DMS53 treated with DMSO at 0.1 percent for 48 hours (cell line): Measurements from ENCODE around the gene PSMD13.
"Not testable (repeated sequence)": the region's sequence is repeated elsewhere in the genome, so short reads cannot be mapped to it uniquely, and the experiment has no call there.

Experiments
- DNase-seq: peaks from one replicate; lab custom pipeline; 2025; ENCODE audit not compliant: unreplicated experiment; lab: John Stamatoyannopoulos, UW

Gene PSMD13

DNA sequence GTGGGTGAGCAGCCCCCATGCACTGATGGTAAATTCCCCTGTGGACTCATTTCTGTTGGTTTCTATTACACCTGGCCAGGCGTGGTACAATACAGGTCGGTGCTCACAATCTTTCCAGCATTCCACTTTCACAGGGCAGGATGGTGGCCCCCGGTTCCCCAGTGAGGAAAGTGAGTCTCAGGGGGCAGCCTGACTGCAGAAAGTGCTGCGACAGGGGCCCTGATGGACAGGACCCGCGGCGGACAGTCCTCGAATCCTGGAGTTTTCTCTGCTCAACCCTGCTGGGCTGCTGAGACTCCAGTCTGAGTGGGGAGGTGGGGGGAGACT is 49.1 kb downstream of the PSMD13 start:
- no peak for DNase-seq

- DNase-seq = not testable (repeated sequence)
These were observed 50.4 kb downstream of the PSMD13 start for GRCh38 chr11:286977-287820.

- no peak for DNase-seq
These were observed 51.2 kb downstream of the PSMD13 start for GRCh38 chr11:287821-288477.

DNA sequence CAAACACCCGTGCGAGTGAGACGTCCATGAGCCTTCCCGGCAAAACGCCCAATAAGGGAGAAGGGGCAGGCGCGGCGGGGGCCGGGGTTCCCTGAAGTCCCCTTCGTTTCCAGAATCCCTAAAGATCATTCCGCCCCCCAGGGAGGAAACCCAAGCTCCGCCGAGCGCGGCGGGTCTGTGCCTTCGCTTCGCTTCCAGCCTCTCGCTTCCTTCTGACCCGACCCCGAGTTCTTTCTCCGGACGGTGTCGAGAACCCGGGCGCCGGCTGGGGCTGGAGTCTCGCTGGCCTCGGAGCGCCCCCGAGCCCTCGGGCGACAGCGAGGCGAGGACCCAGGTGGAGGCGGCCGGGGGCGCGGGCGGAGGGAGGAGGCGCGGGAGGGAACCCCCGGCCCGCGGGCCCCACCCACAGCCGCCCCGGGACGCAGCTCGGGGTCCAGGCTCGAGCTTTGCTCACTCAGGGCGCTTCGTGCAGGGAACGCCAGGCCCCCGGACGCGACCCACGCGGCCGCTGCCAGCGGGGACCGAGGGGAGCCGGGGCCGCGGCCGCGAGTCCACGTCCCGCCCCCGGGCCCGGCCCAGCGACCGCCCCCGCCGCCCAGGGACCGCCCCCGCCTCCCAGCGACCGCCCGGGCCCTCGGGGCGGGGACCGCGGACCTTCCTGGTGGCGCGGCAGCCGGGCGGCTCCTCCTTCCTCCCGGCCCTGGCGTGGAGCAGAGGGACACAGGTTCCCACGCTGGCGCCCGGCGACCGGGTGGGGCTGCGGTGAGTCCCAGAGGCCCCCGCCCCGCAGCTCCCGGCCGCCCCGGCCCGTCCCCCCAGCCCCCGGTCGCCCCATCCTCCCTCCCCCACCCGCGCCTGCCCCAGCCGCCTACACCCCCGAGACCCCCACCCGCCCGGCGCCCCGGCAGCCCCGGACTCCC is 52.0 kb downstream of the PSMD13 start, which contains the start of gene PGGHG:
PGGHG (plus strand) TSS at position 649 of the 920 bp plus-strand sequence. CDS start 691 bp downstream, outside the sequence.
- peak; percentile 45 for DNase-seq

- DNase-seq = no peak
These were observed 52.6 kb downstream of the PSMD13 start for GRCh38 chr11:289398-289711.

DNA sequence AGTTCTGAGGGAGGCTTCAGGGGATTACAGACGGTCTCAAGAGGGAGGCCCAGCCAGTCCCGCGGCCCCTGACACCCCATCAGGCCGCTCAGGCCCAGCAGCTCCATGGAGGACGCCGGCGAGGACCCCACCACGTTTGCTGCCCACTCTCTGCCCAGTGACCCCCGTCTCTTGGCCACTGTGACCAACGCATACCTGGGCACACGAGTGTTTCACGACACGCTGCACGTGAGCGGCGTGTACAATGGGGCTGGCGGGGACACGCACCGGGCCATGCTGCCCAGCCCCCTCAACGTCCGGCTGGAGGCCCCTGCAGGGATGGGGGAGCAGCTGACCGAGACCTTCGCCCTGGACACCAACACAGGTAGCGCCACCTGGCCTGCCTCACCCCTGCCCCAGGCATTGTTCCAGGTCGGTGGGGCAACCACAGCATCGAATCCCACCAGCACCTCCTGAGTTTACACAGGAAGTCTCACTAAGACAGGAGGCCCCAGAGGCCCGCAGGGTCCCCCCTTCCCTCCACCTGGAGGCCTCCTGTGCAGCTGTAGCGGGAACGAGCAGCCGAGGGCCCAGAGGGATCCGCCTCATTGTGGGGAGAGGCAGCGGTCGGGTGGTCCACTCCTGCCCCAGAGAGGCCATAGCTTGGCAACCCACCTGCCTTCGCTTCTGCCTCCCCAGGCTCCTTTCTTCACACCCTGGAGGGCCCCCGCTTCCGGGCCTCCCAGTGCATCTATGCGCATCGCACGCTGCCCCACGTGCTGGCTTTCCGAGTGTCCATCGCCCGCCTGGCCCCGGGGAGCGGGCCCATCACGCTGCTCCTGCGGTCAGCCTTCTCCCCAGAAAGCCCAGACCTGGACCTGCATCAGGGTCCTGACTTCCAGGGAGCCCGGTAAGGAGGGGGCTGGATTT is 53.2 kb downstream of the PSMD13 start:
- no peak for DNase-seq

DNA sequence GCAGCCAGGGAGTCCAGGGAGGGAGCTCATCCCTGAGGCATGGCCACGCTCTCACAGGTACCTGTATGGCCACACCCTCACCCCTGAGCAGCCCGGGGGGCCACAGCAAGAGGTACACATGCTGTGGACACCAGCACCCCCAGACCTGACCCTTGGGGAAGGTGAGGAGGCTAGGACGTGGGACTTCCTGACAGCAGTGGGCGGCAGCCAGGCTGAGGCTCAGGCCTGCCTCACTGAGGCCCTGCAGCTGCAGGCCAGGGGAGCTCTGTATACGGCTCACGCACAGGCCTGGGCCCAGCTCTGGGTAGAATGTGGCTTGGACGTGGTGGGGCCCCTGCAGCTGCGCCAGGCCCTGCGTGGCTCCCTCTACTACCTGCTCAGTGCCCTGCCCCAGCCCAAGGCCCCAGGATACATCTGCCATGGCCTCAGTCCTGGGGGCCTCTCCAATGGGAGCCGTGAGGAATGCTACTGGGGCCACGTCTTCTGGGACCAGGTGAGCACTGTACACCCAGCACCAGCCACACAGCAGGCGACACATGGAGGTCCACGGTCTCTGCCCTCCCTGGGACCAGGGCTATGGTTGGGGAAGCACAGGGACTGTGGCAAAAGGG is 54.0 kb downstream of the PSMD13 start:
- DNase-seq = no peak

GRCh38 chr11:291281-292210 is 54.8 kb downstream of the PSMD13 start:
- no peak for DNase-seq

- no peak for DNase-seq
These were observed 55.7 kb downstream of the PSMD13 start for GRCh38 chr11:292211-293121.

GRCh38 chr11:293271-293851 is 56.6 kb downstream of the PSMD13 start:
- DNase-seq = no peak

GRCh38 chr11:293852-294661 is 57.3 kb downstream of the PSMD13 start:
- no peak for DNase-seq

- no peak for DNase-seq
These were observed 58.0 kb downstream of the PSMD13 start for GRCh38 chr11:294780-295179.

- no peak for DNase-seq
These were observed 58.8 kb downstream of the PSMD13 start for GRCh38 chr11:295351-296170.

DNA sequence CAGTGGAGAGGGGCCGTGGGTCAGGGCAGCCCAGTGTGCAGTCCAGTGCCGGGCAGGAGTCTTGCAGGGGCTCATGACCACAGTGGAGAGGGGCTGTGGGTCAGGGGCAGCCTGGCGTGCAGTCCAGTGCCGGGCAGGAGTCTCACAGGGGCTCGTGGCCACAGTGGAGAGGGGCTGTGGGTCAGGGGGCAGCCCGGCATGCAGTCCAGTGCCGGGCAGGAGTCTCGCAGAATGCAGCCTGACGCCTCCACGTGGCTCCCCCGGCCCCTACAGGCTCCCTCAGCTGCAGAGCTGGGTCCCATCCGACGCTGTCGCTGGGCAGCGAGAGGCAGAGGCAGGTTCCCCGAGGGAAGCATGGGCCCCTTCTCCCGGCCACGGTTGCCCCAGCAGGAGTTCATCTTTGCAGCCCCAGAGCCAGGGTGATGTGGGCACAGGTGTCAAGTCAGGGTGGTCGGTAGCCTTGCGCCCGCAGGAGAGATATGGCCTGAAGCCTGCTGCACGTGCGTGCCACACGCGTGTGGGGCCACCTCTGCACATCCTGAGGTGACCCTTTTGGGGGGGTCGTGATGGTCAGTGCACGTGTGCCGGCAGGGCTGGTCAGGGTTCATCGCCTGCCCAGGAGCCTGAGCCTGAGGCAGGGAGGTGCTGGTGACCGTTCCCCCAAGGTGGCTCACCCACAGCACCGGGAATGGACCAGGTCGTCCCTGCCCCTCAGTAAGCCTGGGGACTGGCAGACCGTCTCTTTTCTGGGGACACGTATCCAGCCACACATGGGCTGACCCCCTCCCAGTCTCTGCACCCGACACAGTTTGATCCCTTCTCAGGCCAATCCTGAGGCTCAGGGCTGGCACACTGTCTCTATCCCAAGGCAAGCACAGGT is 59.6 kb downstream of the PSMD13 start:
- no peak for DNase-seq

- DNase-seq = no peak
These were observed 60.3 kb downstream of the PSMD13 start for GRCh38 chr11:297051-297585.
